HG03039 (cell line): Measurements from ENCODE around the gene P2RY2.

Experiments
- ATAC-seq: cut with Tn5 transposase; IDR thresholded peaks from one replicate; pipeline ENCODE4 v1.9.1; 2021; ENCODE audit warnings: mild to moderate bottlenecking, moderate library complexity; ENCODE audit not compliant: unreplicated experiment

P2RY2 gene

DNA sequence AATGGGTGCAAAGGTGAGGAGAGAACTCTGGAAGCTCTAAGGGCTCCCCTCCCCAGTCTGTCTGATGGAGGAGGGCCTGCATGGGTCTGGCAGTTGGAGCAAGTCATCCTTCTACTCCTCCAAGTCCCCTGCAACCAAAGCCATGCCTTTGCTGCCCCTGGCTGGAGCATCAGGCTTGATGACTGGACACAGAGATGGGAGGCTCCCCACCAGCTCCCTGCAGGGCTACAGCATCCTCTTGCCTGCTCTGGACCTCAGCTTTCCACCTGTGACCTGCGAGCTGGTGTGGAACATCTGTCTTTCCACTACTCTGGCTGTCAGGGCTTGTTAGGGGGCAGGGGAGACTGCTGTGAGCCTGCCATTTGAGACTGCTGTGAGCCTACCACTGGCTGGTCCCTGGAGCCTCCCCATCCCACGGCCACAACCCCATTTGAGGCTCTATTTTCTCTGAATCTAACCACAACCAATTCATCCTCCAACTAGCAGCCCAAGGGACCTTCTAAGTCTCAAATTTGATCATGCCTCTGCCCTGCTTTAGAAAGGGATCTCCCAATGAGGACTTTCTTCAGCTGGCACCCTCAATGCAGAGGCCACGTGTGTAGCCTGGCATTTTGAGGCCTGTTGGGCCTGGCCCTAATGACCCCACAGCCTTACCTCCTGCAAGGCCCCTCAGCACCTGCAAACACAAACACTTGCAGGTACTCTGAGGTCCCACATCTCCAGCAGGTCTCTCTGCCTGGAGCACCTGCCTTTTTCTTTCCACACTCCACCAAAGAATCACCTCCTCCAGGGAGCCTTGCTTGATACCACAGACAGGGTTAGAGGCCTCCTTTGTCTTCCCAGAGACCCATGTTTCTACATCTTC is 63.9 kb downstream of the P2RY2 start:
- no peak for ATAC-seq

DNA sequence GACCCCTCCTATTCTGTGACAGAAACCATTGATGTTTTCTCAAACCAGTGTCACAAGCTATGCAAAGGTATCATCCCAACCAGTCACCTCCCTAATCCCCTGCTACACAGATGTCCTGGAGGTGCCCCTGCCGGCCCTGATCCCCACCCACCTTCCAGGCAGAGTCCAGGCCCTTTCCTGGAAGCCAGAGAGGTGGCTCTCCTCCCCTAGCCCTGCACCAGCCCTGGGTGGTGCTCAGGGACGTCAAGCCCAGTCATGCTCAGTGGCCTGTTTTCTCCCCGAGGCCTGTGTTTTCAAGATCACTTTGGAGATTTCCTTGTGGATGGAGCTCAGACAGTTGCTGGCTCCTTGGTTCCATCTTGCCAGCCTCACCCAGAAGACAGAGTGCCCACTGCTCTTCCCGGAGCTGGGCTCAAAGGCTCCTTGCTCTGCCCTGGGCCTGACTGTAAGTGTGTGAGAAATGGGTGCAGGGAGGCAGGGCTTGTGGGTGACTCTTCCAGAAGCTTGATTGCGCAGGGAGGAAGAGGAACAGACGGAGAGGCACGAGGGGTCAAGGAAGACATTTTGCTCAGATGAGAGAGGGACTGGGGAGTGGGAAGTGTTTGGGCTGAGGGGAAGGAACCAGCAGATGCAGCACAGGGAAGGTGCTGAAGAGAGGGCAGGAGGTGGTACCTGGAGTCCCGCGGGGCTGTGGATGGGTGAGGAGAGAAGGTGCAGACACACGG is 65.4 kb downstream of the P2RY2 start:
- no peak for ATAC-seq

DNA sequence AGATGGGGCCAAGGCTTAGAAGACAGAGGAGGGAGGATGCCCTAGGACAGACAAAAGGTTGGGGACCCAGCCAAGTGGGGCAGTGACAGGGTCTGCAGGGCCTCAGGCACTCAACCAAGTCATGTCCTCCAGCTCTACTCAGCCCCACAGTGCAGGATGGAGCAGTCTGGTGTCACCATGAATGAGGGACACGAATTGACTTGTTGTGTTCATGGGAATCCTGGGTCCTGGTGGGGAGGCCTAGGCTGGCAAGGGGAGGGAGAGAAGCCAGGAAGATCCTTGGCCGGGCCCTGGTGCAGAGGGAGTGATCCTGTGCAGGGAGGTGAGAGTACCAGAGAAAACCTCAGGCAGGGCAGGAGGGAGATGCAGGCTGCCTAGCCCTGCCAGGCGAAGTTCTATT is 66.0 kb downstream of the P2RY2 start:
- ATAC-seq = no peak

DNA sequence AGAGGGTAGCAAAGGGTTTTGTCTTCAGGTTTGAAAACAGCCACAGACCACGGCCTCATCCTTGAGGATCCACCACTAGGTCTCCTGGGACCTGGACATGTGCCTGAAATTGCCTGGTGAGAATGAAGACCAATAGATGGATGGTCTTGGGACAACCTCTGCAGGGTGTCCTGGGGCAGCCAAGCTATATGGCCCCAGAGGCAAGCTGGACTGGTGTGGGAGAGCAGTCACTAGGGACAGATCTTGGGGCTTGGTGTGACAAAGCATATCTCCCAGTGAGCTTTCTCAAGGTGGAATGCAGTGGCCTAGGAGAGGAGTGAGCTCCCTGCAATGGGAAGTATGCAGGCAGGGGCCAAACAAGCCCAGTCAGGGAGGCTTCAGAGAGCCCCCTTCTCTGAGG is 67.6 kb downstream of the P2RY2 start:
- ATAC-seq = no peak
